ENCODE data around the gene PCGF3.
"Not testable (repeated sequence)": the region's sequence is repeated elsewhere in the genome, so short reads cannot be mapped to it uniquely, and the experiment has no call there.

The PCGF3 gene

DNA sequence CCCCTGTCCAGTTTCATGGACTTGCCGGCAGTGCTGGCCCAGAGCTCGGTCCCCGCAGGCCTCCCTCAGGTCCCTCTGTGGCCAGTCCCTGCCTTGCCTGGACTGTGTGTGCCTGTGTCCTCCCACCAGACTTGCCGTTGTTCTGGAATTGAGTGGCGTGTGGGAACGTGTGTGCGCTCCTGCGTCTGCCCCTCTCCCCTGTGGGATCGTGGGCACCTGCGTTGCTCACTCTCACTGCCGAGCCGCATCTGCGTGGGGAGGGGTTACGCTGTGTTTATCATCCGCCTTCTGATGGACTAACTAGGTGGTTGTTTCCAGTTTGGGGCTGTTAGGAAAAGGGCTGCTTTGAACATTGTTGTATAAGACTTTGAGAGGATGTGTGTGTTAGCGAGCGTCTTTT is 21.2 kb downstream of the PCGF3 start:
- no peak overlapping the region for H3K27ac ChIP-seq
- TF ChIP-seq CTCF (conservative IDR thresholded peaks at IDR 0.05) = no peak

- H3K27ac ChIP-seq = no peak overlapping the region
- no peak for TF ChIP-seq CTCF (conservative IDR thresholded peaks at IDR 0.05)
- TF ChIP-seq ZFX (IDR thresholded peaks at IDR 0.05) = no peak
Observed at GRCh38 chr4:727576-727975, 21.9 kb downstream of the PCGF3 start.

DNA sequence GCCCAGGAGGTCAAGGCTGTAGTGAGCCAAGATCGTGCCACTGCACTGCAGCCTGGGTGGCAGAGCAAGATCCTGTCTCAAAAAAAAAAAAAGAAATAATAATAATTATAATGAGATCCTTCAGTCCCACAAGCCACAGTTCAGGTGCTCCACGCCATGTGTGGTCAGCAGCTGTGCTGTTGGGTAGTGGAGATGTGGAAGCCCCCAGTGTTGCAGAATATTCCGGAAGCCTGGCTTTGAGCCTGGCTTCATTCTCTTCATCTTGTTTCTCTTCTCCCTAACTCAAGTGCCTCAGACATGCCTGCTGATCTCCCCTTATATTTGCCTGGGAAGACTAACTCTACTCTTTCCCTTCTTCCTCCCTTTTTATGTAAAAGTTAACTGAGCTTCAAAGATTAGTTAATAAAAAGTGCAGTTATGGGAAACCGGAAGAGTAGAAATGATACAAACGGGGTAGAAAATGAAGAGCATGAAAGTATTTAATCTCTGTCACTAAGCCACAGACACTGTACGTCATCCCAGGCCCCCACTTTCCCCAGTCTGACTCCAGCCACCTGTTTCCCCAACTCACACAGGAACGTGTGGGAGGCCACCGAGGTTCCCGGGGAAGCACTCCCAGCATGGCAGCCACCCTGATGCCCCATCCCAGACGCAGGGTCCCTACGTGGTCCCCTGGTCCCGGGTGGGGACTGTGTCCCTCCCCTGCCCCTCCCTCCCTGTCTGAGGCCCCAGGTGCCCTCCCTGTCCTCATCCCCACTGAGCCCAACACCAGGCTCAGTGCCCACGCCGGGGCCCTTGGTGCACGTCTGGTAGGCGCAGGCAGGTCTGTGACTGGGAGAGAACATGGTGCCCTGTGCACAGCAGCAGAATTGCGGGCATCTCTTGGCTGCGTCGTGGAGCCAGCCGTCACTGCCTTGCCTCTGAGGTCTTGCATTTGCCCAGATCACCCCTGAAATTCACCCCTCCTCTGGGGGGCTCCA is 24.0 kb downstream of the PCGF3 start:
- no peak for TF ChIP-seq ZFX (IDR thresholded peaks at IDR 0.05)
- TF ChIP-seq CTCF (conservative IDR thresholded peaks at IDR 0.05) = no peak
- no peak overlapping the region for H3K27ac ChIP-seq

DNA sequence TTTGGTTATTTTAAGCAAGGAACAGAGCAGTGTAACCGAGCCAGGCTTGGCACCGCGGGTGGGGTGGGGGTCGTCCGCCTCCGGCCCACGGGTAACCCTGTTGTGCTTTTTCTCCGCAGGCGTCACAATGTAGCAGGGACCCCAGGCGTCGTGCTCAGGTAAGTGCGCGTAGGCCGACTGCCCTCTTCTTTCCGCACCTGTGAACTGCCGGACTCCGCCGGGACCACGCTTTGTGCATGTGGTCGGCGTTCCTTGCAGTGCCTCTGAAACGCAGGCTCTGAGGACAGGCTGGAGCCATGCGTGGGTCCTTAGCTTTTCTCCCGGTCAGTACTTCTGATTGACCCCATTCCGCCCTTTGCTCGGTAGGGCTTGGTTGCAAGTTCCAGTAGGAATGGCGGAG is 24.9 kb downstream of the PCGF3 start:
- TF ChIP-seq CTCF (conservative IDR thresholded peaks at IDR 0.05) (no peak), ZFX (IDR thresholded peaks at IDR 0.05) (no peak)
- H3K27ac ChIP-seq = no peak overlapping the region

DNA sequence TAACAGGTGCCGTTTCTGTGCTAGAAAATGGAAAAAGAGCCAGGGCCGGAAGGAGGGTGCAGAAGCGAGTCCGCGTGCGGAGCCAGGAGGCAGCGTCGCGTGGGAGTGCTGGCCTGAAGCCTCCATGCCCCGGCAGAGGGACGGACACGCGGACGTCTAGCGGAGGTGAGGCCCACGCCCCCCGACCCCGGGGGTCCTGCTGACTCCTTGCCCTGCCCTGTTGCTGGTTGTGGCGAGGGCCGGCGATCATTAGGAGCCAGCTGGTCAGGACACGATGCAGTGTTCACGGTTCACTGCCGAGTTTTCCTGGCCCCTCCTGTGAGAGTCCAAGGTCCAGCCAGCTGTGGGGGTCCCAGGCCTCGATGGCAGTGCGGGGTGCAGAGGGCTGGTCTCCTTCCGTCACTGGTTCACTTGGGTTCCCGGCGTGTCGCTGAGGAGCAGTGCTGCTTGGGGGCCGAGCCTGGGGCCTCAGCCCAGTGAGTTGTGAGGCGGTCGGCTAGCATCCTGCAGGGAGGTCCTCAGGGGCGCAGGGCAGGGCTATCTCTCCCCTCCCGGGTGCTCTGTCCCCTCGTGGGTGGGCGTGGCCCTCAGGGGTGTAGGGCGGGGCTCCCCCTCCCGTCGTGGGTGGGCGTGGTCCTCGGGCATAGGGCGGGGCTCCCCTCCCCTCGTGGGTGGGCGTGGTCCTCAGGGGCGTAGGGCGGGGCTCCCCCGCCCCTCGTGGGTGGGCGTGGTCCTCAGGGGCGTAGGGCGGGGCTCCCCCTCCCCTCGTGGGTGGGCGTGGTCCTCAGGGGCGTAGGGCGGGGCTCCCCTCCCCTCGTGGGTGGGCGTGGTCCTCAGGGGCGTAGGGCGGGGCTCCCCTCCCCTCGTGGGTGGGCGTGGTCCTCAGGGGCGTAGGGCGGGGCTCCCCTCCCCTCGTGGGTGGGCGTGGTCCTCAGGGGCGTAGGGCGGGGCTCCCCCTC is 25.6 kb downstream of the PCGF3 start:
- not testable (repeated sequence) for H3K27ac ChIP-seq

GRCh38 chr4:731954-732353 is 26.3 kb downstream of the PCGF3 start:
- H3K27ac ChIP-seq = not testable (repeated sequence)

DNA sequence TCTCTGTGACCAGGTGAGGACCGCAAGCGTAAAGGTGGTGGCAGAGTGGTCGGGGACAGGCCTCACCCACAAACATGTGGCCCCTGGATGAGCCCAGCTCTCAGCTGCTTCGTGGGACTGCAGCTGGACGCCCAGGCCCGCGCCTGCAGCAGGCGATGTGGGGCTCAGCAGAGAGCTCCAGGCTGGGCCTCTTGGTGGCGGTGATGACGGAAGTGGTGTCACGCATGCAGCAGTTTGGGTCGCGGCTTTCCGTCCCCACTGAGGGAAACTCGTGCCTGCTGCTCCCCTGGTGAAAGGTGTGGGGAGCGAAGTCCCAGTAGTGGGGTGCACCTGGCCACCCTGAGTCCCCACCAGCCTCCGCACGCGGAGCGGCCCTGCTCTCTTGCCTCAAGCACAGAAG is 26.9 kb downstream of the PCGF3 start:
- H3K27ac ChIP-seq = no peak overlapping the region
- TF ChIP-seq CTCF (conservative IDR thresholded peaks at IDR 0.05) = no peak
- no peak for TF ChIP-seq ZFX (IDR thresholded peaks at IDR 0.05)

DNA sequence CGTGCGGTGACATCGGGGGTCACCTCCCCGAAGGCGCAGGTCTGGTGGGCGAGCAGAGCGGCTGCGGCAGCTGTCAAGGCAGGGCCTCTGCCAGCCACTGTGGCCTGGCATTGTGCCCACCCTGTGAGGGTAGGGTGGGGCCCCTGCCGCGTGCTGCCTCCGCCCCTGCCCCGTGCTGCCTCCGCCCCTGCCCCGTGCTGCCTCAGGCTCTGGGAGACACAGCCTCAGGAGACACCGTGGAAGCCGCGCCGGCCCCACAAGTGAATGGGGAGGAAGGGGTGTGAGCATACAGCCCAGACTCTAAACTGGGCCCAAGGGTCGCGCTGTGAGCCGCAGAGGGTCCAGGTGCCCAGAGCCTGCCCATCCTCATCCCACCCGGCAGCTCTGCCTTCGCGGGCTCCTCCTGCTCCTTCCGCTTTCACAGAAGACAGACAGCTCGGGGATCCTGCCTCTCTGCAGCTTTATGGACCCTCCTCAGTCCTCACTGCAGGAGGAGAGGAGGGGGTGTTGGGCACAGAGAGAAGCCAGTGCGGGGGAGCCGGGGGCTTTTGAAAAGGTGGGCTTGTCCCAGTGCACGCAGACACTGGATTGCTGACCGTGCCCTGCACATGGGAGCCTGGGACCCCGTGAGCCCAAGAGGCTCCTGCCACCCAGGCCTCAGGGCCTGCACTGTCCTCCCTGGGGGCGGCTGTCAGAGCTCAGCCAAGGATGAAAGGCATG is 27.4 kb downstream of the PCGF3 start:
- no peak overlapping the region for H3K27ac ChIP-seq
- TF ChIP-seq CTCF (conservative IDR thresholded peaks at IDR 0.05) (no peak), ZFX (IDR thresholded peaks at IDR 0.05) (no peak)
